HG03060 (cell line): ENCODE data around the gene DYNLRB1.

Experiments used
- ATAC-seq: cut with Tn5 transposase; IDR thresholded peaks from one replicate; pipeline ENCODE4 v1.9.1; 2021; ENCODE audit warnings: low read depth, moderate number of reproducible peaks; ENCODE audit not compliant: unreplicated experiment

The DYNLRB1 gene

DNA sequence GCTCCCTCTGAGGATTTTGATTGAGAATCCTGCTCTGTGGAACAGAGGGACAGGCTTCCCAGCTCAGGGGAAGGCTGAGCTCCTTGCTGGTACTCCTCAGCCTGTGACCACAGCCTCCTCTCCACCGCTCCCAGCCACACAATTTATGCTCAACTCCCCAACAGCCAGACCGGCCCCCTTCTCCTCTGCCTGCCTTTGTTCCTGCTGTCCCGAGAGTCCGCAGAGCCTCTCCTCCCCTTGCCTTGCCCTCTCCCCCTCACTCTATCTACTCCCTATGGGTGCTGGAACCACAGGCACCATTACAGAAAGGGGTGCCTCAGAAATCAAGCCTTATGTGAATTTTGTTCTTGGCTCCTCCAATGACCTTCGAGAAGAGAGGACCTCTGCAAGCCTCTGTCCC lies 58.2 kb downstream of the DYNLRB1 start:
- no peak for ATAC-seq

DNA sequence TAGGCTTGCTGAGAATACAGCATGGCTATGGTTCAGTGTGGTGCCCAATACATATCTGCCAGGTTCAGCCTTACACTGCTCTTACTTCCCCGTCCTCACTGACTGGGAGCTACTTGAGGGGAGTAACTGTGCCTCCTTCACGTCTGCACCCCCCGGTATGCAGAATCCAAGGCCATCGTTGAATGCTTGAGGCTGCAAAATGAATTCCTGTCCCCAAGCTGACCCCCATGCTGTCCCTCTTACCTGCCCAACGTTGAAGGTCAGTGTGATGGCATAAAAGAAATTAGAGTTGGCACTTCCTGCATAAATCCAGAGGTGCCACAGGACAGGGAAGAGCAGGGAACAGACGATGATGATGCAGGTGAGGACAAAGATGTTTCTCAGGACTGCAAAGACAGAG lies 58.6 kb downstream of the DYNLRB1 start:
- no peak for ATAC-seq

DNA sequence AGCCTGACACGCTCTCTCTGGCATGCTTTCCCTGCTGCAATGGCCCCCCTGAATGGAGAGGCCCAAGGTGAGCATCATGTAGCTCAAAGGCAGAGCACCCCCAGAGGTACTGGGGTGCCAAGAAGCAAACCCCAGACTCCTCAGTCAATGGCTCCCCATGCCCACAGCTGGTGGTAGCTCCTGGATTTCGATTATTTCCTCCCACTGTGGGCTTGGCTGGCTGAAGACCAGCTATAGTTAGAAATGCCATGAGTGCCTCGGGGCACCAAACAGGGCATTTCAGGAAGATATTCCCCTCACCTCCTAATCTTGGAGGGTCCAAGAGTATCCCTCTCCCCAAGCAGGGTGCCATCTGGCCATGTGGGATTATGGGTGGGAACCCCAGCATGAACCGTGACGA lies 59.0 kb downstream of the DYNLRB1 start:
- no peak for ATAC-seq

DNA sequence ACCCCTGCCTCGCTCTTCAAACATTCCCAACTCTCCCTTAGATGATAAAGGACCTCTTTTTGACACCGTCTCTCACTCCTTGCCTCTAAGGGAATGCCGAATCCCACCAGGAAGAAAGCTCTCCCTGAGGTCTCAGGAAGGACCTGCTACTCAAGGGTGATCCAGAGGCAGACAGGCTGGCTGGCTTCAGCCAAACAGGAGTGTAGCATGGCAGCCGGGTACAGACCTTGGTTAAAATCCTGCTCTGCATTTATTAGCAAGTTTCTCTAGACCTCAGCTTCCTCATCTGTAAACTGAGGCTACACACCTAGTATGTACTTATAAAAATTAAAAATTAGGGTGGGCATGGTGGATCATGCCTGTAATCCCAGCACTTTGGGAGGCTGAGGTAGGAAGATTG lies 59.5 kb downstream of the DYNLRB1 start:
- ATAC-seq = no peak

DNA sequence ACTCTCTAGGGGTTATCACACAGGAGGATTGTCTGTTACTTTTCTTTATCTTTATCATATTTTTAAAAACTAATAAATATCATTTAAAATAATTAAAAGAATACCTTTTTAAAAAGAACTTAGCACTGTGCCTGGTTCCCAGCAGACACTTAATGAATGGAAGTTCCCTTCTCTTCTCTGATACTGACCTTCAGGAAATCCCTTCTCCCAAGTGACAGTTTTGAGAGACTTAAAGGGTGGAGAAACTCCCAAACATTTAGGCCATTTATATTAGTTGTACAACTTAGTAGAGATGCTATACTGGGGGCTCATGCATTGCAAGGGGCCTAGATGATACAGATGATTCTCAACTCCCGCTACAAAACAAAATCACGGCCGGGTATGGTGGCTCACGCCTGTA lies 60.8 kb downstream of the DYNLRB1 start:
- no peak for ATAC-seq

DNA sequence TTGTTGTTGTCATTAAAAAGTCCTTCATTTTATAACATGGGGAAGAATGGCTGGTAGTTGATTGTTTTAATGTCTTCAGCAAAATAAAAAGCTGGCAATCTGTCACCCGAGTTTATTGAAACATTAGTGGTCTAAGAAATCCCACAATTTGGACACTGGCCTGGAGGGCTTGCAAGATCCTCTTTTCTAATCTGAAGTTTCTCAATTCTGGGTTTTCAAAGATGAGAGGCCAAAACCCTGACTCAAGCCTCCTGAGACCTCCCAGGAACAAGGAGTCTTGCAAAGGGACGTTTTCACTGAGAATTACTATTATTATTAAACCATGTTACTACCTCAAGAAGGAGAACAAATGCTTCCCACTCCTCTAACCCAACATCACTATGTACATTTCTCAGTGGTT lies 61.8 kb downstream of the DYNLRB1 start:
- ATAC-seq = no peak

DNA sequence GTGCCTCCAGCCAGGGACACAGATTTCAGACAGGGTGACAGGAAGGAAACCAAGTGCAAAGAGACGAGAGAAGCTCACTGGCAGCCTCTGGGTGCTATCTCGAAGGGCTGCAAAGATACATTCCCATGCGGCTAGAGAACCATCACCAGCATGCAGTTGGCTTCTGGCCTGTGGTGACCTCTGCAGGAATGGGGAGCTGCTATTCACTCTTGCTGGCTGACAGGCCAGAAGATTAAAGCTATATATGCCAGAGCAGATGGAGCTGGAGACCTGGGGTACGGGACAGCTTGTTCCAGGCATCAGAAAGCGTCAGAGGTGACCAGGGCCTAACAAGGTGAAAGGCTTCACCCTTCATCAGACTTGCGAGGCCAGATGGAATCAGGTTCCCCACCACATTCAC lies 62.3 kb downstream of the DYNLRB1 start:
- no peak for ATAC-seq

DNA sequence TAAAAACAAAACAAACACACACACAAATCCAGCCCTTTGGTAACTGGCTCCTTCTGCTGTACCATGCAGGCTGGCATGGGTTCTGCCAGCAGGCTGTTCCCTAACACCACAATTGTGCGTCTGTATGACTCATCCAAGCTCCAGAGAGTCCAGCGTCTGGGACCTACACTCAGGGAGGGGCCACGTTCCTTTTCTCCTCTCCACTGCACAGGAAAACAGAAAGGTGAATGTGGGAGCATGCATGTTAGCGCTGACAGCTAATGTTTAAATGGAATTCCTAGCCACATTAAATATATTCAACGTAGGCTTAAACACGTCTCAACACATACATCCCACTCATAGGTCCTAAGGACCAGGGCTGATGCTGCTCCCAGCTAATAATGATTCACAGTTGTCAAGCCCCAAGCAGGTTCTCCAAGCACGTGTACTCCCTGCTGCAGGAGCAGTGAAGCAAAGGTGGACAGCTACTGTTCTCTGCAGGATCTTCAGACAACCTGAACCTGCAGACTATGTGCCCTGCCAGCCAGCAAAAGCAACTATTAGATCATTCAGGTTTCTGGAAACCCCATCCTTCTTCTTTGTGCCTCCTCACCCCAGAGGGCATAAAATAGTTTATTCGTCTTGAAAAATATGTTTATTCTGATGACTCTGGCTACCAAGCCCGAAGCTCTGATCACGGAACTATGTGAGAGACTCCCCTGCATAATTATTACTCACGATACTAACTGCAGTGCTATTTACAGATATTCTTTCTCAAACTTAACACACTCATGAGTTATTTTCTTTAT lies 63.2 kb downstream of the DYNLRB1 start:
- ATAC-seq = no peak

DNA sequence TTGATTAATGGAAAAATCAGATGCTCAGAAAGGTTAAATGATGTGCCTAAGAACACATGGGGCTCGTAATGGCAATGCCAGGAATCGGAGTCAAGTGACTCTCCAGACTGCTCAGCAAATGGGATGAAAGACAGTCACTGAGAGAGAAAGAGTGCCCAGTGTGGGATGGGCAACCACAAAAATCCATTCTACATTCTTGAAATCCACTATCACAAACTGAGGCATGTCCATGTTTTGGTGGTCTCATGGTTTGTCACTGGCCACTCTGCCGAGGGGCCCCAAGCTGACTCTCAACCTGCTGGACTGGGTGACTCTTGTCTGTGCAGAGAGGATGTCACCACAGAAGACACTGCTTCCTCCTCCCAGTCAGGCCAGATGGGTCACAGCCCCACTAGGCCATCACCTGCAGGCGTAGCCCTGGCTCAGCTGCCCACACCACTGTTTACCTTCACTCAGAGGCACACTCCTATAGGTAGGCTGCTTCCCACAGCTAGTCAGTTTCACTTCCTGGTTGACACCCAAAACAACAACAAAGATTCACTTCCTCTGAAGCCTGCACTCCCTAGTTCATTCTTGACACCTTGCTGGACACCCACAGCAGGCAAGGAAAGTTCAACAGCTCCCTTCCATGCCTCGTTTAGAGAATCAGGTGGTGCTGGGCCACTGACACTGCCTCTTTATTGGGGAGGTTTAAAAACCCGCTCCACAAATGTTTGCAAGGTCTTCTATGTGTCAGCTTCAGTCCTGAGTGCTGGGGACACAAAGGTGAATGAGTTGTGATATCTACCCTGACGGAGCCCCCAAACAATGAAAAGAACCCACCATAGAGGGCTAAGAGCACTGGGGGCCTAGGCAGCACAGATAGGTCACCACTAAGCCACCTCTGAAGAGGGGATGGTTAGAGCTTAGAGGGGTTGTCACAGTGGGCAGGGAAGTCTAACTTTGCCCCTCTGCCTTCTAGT lies 64.0 kb downstream of the DYNLRB1 start:
- ATAC-seq = no peak

DNA sequence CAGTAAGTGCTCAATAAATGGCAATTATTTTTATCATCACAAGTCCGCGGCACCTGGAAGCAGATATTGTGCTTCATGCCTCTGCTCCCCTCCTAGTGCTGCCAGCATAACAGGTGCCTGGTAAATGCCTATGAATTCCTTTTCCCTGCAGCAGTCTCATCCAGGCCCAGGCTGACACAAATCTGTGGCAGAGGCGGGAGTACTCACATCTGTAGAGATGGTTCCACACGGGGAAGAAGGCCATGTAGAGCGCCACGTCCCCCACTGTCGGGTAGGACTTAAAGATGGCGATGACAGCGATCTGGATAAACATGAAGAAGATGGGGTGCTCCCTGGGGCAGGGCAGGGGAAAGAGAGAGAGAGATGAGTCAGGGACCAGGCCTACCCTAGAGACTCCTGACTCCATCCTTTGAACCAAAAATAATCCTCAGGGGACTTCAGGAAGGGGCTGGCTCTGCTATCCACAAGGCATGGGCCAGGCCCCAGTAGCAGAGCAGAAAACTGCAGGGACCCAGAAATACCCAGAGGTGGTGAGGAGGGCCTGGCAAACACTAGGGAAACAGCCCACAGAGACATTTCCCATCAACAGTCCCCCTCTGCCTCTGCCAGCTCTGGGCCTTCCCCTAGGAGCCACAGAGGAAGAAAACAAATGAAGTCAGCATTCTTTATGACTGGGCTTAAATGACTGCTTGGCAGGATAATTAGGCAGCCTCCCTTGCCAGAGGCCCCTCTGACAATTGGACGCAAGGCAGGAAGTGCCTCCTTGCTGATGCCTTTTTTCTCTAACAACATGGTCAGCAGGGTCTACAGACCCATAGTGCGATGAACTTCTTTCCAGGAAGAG lies 65.3 kb downstream of the DYNLRB1 start:
- ATAC-seq = no peak

DNA sequence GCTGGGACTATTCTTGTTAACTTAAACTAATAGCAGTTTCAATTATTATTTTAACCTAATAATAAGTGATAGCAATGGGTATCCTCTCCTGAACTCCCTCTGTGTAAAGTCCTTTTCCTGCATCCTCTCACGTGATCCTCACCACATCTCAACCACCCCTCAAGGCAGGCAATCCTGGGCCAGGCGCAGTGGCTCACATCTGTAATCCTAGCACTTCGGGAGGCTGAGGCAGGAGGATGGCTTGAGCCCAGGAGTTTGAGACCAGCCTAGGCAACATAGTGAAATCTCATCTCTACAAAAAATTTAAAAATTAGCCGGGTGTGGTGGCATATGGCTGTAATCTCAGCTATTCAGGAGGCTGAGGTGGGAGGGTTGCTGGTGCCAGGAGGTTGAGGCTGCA lies 66.0 kb downstream of the DYNLRB1 start:
- no peak for ATAC-seq

DNA sequence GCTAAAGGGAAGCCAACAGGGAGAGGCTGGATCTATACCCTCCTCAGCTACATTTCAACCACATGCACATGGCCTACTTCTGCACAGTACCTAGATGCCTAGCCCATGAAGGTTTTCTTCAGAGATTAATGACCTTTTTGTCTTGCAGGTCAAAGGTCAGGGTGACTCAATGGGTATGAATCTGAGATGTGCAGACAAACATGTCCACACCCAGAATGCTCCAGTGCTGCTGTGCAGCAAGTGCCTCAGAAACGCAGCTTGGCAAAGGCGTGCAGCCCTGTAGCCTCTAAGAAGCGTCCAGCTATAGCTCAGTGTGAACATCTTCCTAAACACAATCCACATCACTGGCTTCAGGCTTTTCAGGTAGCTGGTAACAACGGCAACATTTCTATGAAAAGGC lies 66.7 kb downstream of the DYNLRB1 start:
- no peak for ATAC-seq

DNA sequence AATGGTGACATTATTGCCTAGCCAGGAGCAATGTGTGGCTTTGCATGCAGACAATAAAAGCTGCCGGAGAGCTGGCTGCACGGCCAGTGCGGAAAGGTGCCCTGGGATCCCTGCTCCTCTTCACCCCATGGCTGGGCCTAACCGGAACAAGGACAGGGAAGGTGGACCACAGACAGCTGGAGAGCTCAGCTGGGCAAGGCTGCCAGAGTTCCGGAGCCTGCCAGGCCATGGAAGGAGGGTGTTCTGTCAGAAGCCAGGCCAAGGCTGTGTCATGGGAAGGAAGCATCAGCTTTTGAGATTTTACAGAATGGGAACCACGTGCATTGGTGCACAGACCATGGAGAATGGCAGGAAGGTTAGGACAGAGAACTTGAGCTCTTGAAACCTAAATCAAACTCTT lies 67.3 kb downstream of the DYNLRB1 start:
- ATAC-seq = no peak

DNA sequence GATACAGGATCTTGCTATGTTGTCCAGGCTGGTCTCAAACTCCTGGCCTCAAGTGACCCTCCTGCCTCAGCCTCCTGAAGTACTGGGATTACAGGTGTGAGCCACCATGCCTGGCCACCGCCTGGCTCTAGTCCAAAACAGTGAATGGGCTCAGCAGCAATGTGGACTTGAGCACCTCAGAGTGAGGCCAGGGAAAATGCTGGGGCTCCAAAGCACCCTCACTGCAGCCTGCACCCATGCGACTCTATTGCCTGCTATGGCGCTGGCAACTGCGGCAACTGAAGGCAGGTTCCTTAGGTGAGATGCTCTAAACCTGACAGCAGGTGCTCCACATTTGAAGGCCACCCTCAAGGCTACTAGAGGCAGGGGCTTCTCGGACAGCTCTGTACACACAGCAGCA lies 68.8 kb downstream of the DYNLRB1 start:
- ATAC-seq = no peak

DNA sequence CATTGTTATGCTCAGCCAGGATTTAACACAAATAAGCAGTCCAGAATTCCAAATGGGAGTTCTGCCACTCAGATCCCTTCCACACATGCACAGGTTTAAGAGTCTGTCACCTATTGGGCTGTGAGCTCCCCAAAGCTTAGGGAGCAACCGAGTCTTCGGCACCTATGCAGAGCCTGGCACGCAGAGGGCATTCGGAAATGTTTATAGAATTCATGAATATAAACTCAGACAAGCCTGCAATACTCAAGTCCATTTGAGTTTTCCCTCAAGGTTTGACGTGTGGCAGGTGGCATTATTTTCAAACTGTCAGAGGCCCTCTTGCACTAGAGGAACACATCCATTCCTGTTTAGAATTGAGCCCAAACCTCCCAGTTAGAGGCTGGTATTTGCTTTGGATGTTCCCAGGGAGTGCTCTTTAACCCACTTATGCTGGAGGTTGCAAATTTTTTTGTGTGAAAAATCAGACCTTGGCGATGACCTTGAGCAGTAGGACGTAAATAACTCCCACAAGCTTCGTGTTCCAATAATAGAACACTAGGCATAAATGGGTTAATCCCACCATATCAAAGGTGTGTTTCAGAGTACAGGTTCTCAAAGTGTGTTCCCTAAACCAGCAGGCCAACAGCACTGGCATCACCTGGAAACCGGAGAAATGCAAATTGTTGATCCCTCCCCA lies 70.4 kb downstream of the DYNLRB1 start:
- ATAC-seq = no peak
